Measurements from ENCODE around the gene BBS12.

- no peak for TF ChIP-seq CTCF (conservative IDR thresholded peaks at IDR 0.05; ENCODE audit: low read length)
- TF ChIP-seq EZH2phosphoT487 (IDR thresholded peaks at IDR 0.05; ENCODE audit: borderline replicate concordance), result no peak
Observed at GRCh38 chr4:122784261-122784660, 51.8 kb downstream of the BBS12 start.
